K562 (cell line): ENCODE results near the gene SAPCD1. TPM values are rescaled to one million over a fixed set of nuclear protein-coding genes. Genes with fewer than 3 reads are reported as not detected.

ENCODE experiments used
- BRCA1 ChIP-seq, 2 experiments: fragments of 450-650 bp in 1 of 2; sonication (generic) in 1 of 2; formaldehyde crosslinking in 1 of 2; IDR thresholded peaks; 2 replicates each; pipeline versions ENCODE4 v1.5.0 to v1.6.1; 2017 to 2020; ENCODE audit warnings: mild to moderate bottlenecking in 1 of 2, missing genetic modification reagents in 1 of 2
- DNMT1 ChIP-seq: fragments of 450-650 bp; IDR thresholded peaks from 2 replicates; pipeline ENCODE4 v1.6.1; 2016; ENCODE audit warnings: antibody characterized with exemption, mild to moderate bottlenecking
- FOXK2 ChIP-seq, 2 experiments: fragments of 450-650 bp; IDR thresholded peaks in 1 of 2; conservative IDR thresholded peaks in 1 of 2; 2 replicates each; pipeline ENCODE4 v1.6.1; 2016; ENCODE audit warnings: low read depth in 2 of 2, mild to moderate bottlenecking in 1 of 2
- GTF2F1 ChIP-seq: IDR thresholded peaks from 2 replicates; pipeline ENCODE4 v1.6.1; 2011; ENCODE audit warnings: low read depth, low read length, improper control_type of control experiment
- HMGXB4 ChIP-seq: sonication (generic); formaldehyde crosslinking; IDR thresholded peaks from 2 replicates; pipeline ENCODE4 v1.8.1; 2023; ENCODE audit warnings: mild to moderate bottlenecking, missing genetic modification reagents
- HNRNPL ChIP-seq: fragments of 200-400 bp; formaldehyde crosslinking; IDR thresholded peaks from 2 replicates; pipeline ENCODE4 v1.6.1; 2017; ENCODE audit warnings: low read depth, mild to moderate bottlenecking, low read length
- MAFF ChIP-seq: IDR thresholded peaks from 2 replicates; pipeline ENCODE4 v1.6.1; 2012; ENCODE audit warnings: low read length, improper control_type of control experiment
- NR2C1 ChIP-seq, 2 experiments: fragments of 450-650 bp; IDR thresholded peaks; 2 replicates each; pipeline ENCODE4 v1.6.1; 2017; ENCODE audit warnings: mild to moderate bottlenecking in 2 of 2, antibody characterized with exemption in 1 of 2, inconsistent platforms in 1 of 2, missing compliant biosample characterization in 1 of 2, missing genetic modification characterization in 1 of 2
- RBM39 ChIP-seq: fragments of 200-400 bp; formaldehyde crosslinking; optimal IDR thresholded peaks from 2 replicates; pipeline ENCODE3; 2018; ENCODE audit warnings: low read depth, low read length
- TGIF2 ChIP-seq: sonication (generic); formaldehyde crosslinking; IDR thresholded peaks from 2 replicates; pipeline ENCODE4 v1.8.1; 2022; ENCODE audit warnings: mild to moderate bottlenecking, missing genetic modification reagents, moderate library complexity
- TOE1 ChIP-seq, 2 experiments: fragments of 450-650 bp in 1 of 2; sonication (generic) in 1 of 2; formaldehyde crosslinking in 1 of 2; IDR thresholded peaks; 2 replicates each; pipeline versions ENCODE4 v1.7.1 to v1.8.0; 2016 to 2022; ENCODE audit warnings: borderline replicate concordance in 2 of 2, mild to moderate bottlenecking in 2 of 2, antibody characterized with exemption in 1 of 2, inconsistent platforms in 1 of 2, low read depth in 1 of 2, missing genetic modification reagents in 1 of 2, moderate library complexity in 1 of 2
- XRCC5 ChIP-seq: fragments of 200-400 bp; formaldehyde crosslinking; IDR thresholded peaks from 2 replicates; pipeline ENCODE4 v1.6.1; 2017; ENCODE audit warnings: low read depth, mild to moderate bottlenecking, low read length
- ZNF146 ChIP-seq: IDR thresholded peaks from one replicate; pipeline ENCODE4 v1.6.1; 2018; ENCODE audit warnings: missing compliant biosample characterization; ENCODE audit not compliant: unreplicated experiment
- ZNF41 ChIP-seq: fragments of 250-450 bp; sonication (Bioruptor Pico); conservative IDR thresholded peaks from 2 replicates; pipeline ENCODE4 v1.4.0; 2020; ENCODE audit warnings: mild to moderate bottlenecking
- ZNF699 ChIP-seq: fragments of 250-450 bp; sonication (Bioruptor Pico); IDR thresholded peaks from 2 replicates; pipeline ENCODE4 v1.8.0; 2021; ENCODE audit warnings: mild to moderate bottlenecking, moderate library complexity; ENCODE audit not compliant: insufficient replicate concordance
- ZNF707 ChIP-seq: fragments of 250-450 bp; sonication (Bioruptor Pico); conservative IDR thresholded peaks from 2 replicates; pipeline ENCODE4 v1.8.0; 2022; ENCODE audit warnings: inconsistent platforms, mild to moderate bottlenecking, moderate library complexity
- ZNF764 ChIP-seq: fragments of 250-450 bp; sonication (Bioruptor Pico); IDR thresholded peaks from 2 replicates; pipeline ENCODE4 v1.4.0; 2020; ENCODE audit warnings: low read depth, mild to moderate bottlenecking, moderate library complexity
- polyA plus RNA-seq, 8 experiments: library from polyadenylated mRNA; depleted of rRNA in 4 of 8; stranded (reverse) in 5 of 8; unstranded in 3 of 8; fragments of >200 nt; fragmentation: Nextera tagmentation in 2 of 8; fragmentation: Illumina TruSeq in 1 of 8; extraction: Ambion mirVana in 2 of 8; extraction: Trizol in 1 of 8; gene quantifications; 2 replicates each; pipeline versions ENCODE4 v1.2.1 to v1.2.3, GENCODE V29; 2011 to 2014; ENCODE audit warnings: inconsistent platforms in 1 of 8, missing spikeins in 1 of 8
- total RNA-seq, 7 experiments: library from RNA; depleted of rRNA in 6 of 7; stranded (reverse); fragments of >200 nt in 6 of 7; fragmentation: Illumina TruSeq in 2 of 7; extraction: Trizol in 2 of 7; gene quantifications; 2 replicates each; pipeline versions ENCODE4 v1.2.1 to v1.2.3, GENCODE V29; 2011 to 2021; ENCODE audit warnings: low replicate concordance in 1 of 7
- TF ChIP-seq, protein P1 (sequence below): fragments of 250-450 bp; sonication (Bioruptor Pico); IDR thresholded peaks from 2 replicates; pipeline ENCODE4 v1.5.0; 2020; ENCODE audit warnings: mild to moderate bottlenecking, borderline replicate concordance
- TF ChIP-seq, protein P2 (sequence below): fragments of 250-450 bp; sonication (Bioruptor Pico); IDR thresholded peaks from 2 replicates; pipeline ENCODE4 v1.8.0; 2022; ENCODE audit warnings: moderate library complexity, mild to moderate bottlenecking, inconsistent platforms
- TF ChIP-seq, protein P3 (sequence below): fragments of 250-450 bp; sonication (Bioruptor Pico); IDR thresholded peaks from 2 replicates; pipeline ENCODE4 v1.8.0; 2022; ENCODE audit warnings: moderate library complexity, mild to moderate bottlenecking, inconsistent platforms

SAPCD1 gene
- total and polyA plus RNA-seq, 9 of the 15 experiments (the other 6 are each of a cell fraction or from before 2014, with no cell fraction given): 2.6 to 30.2 (median 7.4) TPM

- TF ChIP-seq TOE1 (IDR thresholded peaks at IDR 0.05; ENCODE audit: borderline replicate concordance) (peak; percentile 84), TOE1 (CRISPR knock-in tag; IDR thresholded peaks at IDR 0.05; ENCODE audit: borderline replicate concordance, low read depth) (peak; percentile 90), XRCC5 (peak; percentile 63; the same call in 1 of the 2 replicates), NR2C1 (IDR thresholded peaks at IDR 0.05) (no peak; the same call in 1 of the 2 replicates), NR2C1 (tag; IDR thresholded peaks at IDR 0.05) (peak; percentile 75), ZNF41 (CRISPR knock-in tag) (peak; percentile 87), TGIF2 (CRISPR knock-in tag) (peak; percentile 99), HMGXB4 (CRISPR knock-in tag) (peak; percentile 99), DNMT1 (no peak), RBM39 (no peak), BRCA1 (IDR thresholded peaks at IDR 0.05) (no peak), BRCA1 (CRISPR knock-in tag; IDR thresholded peaks at IDR 0.05) (no peak), ZNF699 (CRISPR knock-in tag) (no peak), MAFF (no peak), ZNF146 (no peak), ZNF707 (CRISPR knock-in tag) (no peak), FOXK2 (conservative IDR thresholded peaks at IDR 0.05 in 1 of 2, IDR thresholded peaks at IDR 0.05 in 1 of 2; ENCODE audit: low read depth in 2 of 2) (peak; percentile 27 to 37; a peak in 1 of 4 replicates), ZNF764 (CRISPR knock-in tag) (no peak), HNRNPL (peak; percentile 99), GTF2F1 (peak; percentile 87; the same call in 1 of the 2 replicates)
- TF ChIP-seq, protein P1, sequence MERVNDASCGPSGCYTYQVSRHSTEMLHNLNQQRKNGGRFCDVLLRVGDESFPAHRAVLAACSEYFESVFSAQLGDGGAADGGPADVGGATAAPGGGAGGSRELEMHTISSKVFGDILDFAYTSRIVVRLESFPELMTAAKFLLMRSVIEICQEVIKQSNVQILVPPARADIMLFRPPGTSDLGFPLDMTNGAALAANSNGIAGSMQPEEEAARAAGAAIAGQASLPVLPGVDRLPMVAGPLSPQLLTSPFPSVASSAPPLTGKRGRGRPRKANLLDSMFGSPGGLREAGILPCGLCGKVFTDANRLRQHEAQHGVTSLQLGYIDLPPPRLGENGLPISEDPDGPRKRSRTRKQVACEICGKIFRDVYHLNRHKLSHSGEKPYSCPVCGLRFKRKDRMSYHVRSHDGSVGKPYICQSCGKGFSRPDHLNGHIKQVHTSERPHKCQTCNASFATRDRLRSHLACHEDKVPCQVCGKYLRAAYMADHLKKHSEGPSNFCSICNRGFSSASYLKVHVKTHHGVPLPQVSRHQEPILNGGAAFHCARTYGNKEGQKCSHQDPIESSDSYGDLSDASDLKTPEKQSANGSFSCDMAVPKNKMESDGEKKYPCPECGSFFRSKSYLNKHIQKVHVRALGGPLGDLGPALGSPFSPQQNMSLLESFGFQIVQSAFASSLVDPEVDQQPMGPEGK (CRISPR knock-in tag): no peak
- TF ChIP-seq, protein P2, sequence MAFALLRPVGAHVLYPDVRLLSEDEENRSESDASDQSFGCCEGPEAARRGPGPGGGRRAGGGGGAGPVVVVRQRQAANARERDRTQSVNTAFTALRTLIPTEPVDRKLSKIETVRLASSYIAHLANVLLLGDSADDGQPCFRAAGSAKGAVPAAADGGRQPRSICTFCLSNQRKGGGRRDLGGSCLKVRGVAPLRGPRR (CRISPR knock-in tag): no peak
- TF ChIP-seq, protein P3, sequence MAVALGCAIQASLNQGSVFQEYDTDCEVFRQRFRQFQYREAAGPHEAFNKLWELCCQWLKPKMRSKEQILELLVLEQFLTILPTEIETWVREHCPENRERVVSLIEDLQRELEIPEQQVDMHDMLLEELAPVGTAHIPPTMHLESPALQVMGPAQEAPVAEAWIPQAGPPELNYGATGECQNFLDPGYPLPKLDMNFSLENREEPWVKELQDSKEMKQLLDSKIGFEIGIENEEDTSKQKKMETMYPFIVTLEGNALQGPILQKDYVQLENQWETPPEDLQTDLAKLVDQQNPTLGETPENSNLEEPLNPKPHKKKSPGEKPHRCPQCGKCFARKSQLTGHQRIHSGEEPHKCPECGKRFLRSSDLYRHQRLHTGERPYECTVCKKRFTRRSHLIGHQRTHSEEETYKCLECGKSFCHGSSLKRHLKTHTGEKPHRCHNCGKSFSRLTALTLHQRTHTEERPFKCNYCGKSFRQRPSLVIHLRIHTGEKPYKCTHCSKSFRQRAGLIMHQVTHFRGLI: no peak; the same call in 1 of the 2 replicates
These were observed 33.3 kb downstream of the SAPCD1 start, which contains the start of gene VARS1 (continued) for GRCh38 chr6:31795616-31796298.
